Esophagus squamous epithelium (tissue), 5 donors: ENCODE measurements around the gene TAP1. TPM values are rescaled to one million over a fixed set of nuclear protein-coding genes. Genes with fewer than 3 reads are reported as not detected.

Experiments used
- DNase-seq: peaks from one replicate; lab custom pipeline; 2025; lab: John Stamatoyannopoulos, UW
- H3K27ac ChIP-seq, 4 donors: fragments of 200-600 bp; sonication (generic); one replicate each; pipeline ENCODE4 v1.5.1; 2016 to 2019; ENCODE audit warnings: mild to moderate bottlenecking in 1 of 4
- H3K27me3 ChIP-seq, 4 donors: fragments of 200-600 bp; sonication (generic); 1 replicate in 3 of 4; 2 replicates in 1 of 4; pipeline versions ENCODE4 v1.5.1 to v1.6.0; 2017 to 2021; ENCODE audit warnings: antibody characterized with exemption in 1 of 4
- H3K36me3 ChIP-seq, 3 donors: fragments of 200-600 bp; sonication (generic); one replicate each; pipeline ENCODE4 v1.5.1; 2016 to 2019
- H3K4me1 ChIP-seq, 3 donors: fragments of 200-600 bp; sonication (generic); one replicate each; pipeline ENCODE4 v1.5.1; 2017 to 2019
- H3K4me3 ChIP-seq, 4 donors: fragments of 200-600 bp; sonication (generic); 1 replicate in 3 of 4; 2 replicates in 1 of 4; pipeline ENCODE4 v1.5.1; 2016 to 2019; ENCODE audit warnings: mild to moderate bottlenecking in 2 of 4, moderate library complexity in 1 of 4
- H3K9me3 ChIP-seq, 3 donors: fragments of 200-600 bp; sonication (generic); one replicate each; pipeline ENCODE4 v1.5.1; 2016 to 2019
- POLR2A ChIP-seq, 4 donors: fragments of 450-650 bp; IDR thresholded peaks; one replicate each; pipeline ENCODE4 v1.6.1; 2017; ENCODE audit warnings: antibody characterized with exemption in 4 of 4, mild to moderate bottlenecking in 4 of 4, moderate library complexity in 3 of 4
- WGBS, 2 donors: methylation state at CpG; one replicate each; pipeline ENCODE4 v1.1.5; 2018; 5-methylcytosine and 5-hydroxymethylcytosine counted together
- intact Hi-C: fragments of 100-400 bp; cut with DNase I; formaldehyde crosslinking; loops from one replicate; pipeline ENCODE4 v1.15.0; 2022
- total RNA-seq, 4 donors: library from RNA; depleted of rRNA; stranded (reverse); fragments of >200 nt; gene quantifications; one replicate each; pipeline ENCODE4 v1.1.0, GENCODE V29; 2016
- TF ChIP-seq, protein P1 (sequence below), 6 experiments: fragments of 450-650 bp in 4 of 6; fragments of 200-600 bp in 2 of 6; sonication (generic) in 2 of 6; IDR thresholded peaks; one replicate each; pipeline ENCODE4 v1.5.1; 2016 to 2019; ENCODE audit warnings: antibody characterized with exemption in 6 of 6, mild to moderate bottlenecking in 4 of 6, moderate library complexity in 4 of 6
- donor health status: DM: yes; HTN: yes; CAD: no.

Gene TAP1
- total RNA-seq, 4 donors from 2014 or later: 31.7 to 95.5 (median 40.3) TPM

DNA sequence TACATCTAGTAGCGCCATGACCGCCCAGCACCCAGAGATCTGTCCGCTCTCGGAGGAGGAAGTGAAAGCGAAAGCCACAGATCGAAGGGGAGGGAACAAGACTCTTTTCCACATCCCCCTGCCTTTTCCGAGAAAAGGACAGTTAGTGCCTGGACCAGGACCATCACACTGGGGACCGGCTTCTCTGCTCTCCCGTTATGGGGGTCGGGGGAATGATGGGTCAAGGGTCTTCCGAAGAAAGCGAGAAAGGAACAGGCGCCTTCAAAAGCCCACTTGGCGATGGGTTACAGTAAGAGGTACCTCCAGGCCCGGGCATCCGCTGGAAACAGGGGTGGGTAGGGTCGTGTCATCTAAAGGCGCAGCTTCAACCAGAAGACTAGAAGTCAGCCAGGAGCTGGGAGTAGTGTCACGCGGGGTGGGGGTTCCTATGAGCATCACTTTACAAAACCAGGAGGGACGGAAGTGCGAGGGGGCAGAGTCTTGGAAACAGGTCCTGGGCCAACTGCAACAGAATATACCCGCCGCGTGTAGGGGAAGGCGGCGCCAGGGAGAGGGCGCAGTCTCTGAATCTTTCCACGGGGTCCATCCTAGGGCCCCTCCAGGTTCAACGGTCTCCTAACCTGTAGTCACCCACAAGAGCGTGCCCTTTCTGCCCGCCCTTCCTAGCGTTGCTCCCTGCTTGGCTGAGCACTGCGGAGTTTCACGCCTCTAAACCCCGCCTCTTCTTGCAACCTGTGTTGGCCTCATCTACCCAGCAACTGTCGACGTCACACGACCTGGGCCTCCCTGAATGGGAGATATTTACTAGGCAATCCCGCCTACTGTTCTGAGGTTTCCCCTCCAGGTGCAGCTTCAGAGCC is 9.3 kb downstream of the TAP1 start, which contains the start of gene PSMB8:
PSMB8 (minus strand) TSS at position 69 of the 860 bp plus-strand sequence; CDS start at position 18, 51 bp downstream.
- DNase-seq: peak; percentile 87
- intact Hi-C loops: no loop called here
- peaks cover 15 to 69% (median 22%) of the 10 kb centered on the region in 3 donors for H3K36me3 ChIP-seq
- peak within 1 kb of the TSS; percentile 92 to 98 (median 98) for H3K27ac ChIP-seq
- 1 to 2% methylated on average over 14 to 34 of the region's 40 CpGs for WGBS, 2 donors
- TF ChIP-seq, protein P1, sequence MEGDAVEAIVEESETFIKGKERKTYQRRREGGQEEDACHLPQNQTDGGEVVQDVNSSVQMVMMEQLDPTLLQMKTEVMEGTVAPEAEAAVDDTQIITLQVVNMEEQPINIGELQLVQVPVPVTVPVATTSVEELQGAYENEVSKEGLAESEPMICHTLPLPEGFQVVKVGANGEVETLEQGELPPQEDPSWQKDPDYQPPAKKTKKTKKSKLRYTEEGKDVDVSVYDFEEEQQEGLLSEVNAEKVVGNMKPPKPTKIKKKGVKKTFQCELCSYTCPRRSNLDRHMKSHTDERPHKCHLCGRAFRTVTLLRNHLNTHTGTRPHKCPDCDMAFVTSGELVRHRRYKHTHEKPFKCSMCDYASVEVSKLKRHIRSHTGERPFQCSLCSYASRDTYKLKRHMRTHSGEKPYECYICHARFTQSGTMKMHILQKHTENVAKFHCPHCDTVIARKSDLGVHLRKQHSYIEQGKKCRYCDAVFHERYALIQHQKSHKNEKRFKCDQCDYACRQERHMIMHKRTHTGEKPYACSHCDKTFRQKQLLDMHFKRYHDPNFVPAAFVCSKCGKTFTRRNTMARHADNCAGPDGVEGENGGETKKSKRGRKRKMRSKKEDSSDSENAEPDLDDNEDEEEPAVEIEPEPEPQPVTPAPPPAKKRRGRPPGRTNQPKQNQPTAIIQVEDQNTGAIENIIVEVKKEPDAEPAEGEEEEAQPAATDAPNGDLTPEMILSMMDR (IDR thresholded peaks at IDR 0.05): peak in 2 of 6 experiments; percentile 21 to 22
- peak in 3 of 4 donors; percentile 88 to 97 (median 91) for TF ChIP-seq POLR2A (IDR thresholded peaks at IDR 0.05)
- no peaks in the 10 kb centered on the region for H3K9me3 ChIP-seq
- peaks cover 20 to 53% (median 28%) of the 10 kb centered on the region in 3 donors for H3K4me1 ChIP-seq
- no peaks in the 10 kb centered on the region for H3K27me3 ChIP-seq
- H3K4me3 ChIP-seq: peak within 1 kb of the TSS; percentile 60 to 86 (median 72)

DNA sequence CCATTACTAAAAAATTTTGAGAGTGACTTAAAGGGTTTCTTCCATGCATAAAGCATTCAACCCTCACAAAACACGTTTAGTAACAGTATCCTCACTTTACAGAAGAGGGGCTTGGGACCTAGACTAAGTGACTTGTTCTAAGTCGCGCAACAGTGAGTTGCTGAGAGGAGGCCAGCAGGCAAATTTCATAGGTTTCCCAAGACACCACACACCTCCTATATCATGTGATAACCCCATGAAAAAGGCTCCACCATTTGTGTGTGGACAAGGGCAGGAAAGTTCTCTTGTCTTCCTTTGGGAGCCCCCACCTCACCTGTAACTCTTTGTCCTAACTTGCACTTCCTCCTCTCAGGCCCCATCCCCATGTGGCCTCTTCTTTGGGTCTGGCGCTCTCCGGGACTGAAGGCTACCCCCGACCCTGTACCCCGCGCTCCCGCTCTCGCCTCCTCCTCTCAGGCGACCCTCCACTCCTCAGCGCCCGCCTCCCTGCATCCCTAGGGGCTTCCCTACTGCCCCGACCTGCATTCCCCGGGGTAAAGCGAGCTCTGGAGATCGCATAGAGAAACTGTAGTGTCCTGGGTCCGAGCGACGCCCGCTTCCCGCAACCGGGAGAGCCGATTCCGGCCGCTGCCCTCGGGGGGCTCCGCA is 10.0 kb downstream of the TAP1 start:
- peak in 1 of 4 donors; percentile 10 for TF ChIP-seq POLR2A (IDR thresholded peaks at IDR 0.05)
- TF ChIP-seq, protein P1 (IDR thresholded peaks at IDR 0.05): no peak
- Histone ChIP-seq H3K27ac (peak overlapping the region; percentile 92 to 98 (median 98)), H3K27me3 (no peaks in the 10 kb centered on the region), H3K4me3 (peak overlapping the region; percentile 60 to 86 (median 72)), H3K36me3 (peaks cover 15 to 61% (median 15%) of the 10 kb centered on the region in 3 donors), H3K9me3 (no peaks in the 10 kb centered on the region), H3K4me1 (peaks cover 20 to 58% (median 32%) of the 10 kb centered on the region in 3 donors)
- no peak for DNase-seq
- intact Hi-C loops: no loop called here
- 3 to 18% methylated on average over 7 to 8 of the region's 28 CpGs for WGBS, 2 donors

- 64 to 65% methylated on average over 3 to 8 of the region's 8 CpGs for WGBS, 2 donors
- H3K9me3 ChIP-seq: no peaks in the 10 kb centered on the region
- H3K4me1 ChIP-seq: peaks cover 20 to 62% (median 33%) of the 10 kb centered on the region in 3 donors
- DNase-seq: no peak
- H3K27ac ChIP-seq: peak overlapping the region; percentile 30 to 98 (median 95)
- H3K4me3 ChIP-seq: peak overlapping the region in 2 of 4 donors; percentile 74 to 86
- no peaks in the 10 kb centered on the region for H3K27me3 ChIP-seq
- intact Hi-C loops: no loop called here
- H3K36me3 ChIP-seq: peaks cover 7 to 54% (median 10%) of the 10 kb centered on the region in 3 donors
- TF ChIP-seq, protein P1 (IDR thresholded peaks at IDR 0.05): no peak
- no peak for TF ChIP-seq POLR2A (IDR thresholded peaks at IDR 0.05)
Observed at GRCh38 chr6:32842690-32843089, 10.8 kb downstream of the TAP1 start.

GRCh38 chr6:32842021-32842650 is 11.4 kb downstream of the TAP1 start:
- H3K4me3 ChIP-seq: peak overlapping the region in 2 of 4 donors; percentile 74 to 86
- 72 to 96% methylated on average over 6 of the region's 6 CpGs for WGBS, 2 donors
- TF ChIP-seq, protein P1 (IDR thresholded peaks at IDR 0.05): no peak
- TF ChIP-seq POLR2A (IDR thresholded peaks at IDR 0.05): no peak
- peaks cover 20 to 66% (median 38%) of the 10 kb centered on the region in 3 donors for H3K4me1 ChIP-seq
- intact Hi-C loops: no loop called here
- H3K27me3 ChIP-seq: no peaks in the 10 kb centered on the region
- peak overlapping the region in 3 of 4 donors; percentile 30 to 98 (median 98) for H3K27ac ChIP-seq
- H3K36me3 ChIP-seq: peaks cover 3 to 48% (median 5%) of the 10 kb centered on the region in 3 donors
- no peaks in the 10 kb centered on the region for H3K9me3 ChIP-seq
- DNase-seq: no peak
